Amniotic stem cell (primary cell): Measurements from ENCODE around the gene TPK1.
"Not testable (repeated sequence)": the region's sequence is repeated elsewhere in the genome, so short reads cannot be mapped to it uniquely, and the experiment has no call there.

Source experiments
- DNase-seq: peaks from one replicate; lab custom pipeline; 2025; lab: John Stamatoyannopoulos, UW

The TPK1 gene

DNA sequence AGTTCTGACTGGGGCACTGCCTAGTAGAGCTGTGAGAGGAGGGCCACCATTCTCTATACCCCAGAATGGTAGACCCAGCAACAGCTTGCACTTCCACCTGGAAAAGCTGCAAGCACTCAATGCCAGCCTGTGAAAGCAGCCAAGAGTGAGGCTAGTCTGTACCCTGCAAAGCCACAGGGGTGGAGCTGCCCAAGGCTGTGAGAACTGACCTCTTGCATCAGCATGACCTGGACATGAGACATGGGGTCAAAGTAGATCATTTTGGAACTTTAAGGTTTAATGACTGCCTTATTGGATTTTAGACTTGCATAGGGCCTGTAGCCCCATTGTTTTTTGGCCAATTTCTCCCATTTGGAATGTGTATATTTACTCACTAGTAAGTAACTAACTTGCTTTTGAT is 206.3 kb downstream of the TPK1 start:
- DNase-seq = no peak

DNA sequence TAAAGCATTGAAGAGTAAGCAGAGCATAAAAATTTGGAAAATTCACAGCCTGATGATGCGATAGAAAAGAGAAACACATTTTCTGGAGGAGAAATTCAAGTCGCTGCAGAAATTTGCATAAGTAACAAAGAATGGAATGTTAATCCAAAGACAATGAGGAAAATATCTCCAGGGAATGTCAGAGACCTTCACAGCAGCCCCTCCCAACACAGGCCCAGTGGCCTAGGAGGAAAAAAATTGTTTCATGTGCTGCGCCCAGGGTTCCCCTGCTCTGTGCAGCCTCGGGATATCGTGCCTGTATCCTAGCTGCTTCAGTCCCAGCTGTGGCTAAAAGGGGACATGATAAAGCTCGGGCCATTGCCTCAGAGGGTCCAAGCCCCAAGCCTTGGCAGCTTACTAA is 206.8 kb downstream of the TPK1 start:
- DNase-seq = no peak

- DNase-seq = no peak
Measured at GRCh38 chr7:144628176-144628575, 207.7 kb downstream of the TPK1 start.

GRCh38 chr7:144622745-144623144 is 213.1 kb downstream of the TPK1 start:
- no peak for DNase-seq

DNA sequence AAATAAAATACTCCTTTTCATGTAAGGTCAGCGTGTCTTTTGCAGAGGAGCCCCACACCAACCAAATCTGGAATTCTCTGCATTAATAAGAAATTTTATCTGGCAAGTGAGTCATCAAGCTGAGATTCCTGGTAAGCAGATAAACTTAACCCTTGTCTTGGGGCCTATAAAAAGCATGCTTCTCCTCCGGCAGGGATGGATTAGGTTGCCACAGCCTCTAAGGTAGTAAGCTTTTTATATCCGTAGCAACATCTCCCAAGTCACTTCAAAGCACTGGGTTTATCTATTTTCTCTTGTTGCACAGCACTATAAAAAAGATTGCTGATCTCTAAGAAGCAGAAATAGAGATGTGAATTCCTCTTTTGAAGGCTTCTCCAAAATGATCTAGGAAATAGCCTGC is 229.6 kb downstream of the TPK1 start:
- DNase-seq = no peak

- no peak for DNase-seq
Measured at GRCh38 chr7:144596953-144597352, 238.9 kb downstream of the TPK1 start.

DNA sequence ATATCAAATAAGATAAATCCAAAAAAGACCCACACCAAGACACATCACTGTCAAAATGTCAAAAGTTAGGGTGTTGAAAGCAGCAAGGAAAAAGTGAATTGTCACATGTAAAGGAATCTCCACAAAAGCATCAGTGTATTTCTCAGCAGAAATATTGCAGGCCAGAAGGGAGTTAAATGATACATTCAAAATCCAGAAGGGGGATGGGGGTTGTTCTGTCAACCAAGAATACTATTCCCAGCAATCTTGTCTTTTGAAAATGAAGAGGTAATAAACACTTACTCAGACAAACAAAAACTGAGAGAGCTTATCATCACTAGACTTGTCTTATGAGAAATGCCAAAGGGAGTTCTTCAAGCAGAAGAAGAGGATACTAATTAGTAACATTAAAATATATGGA is 241.3 kb downstream of the TPK1 start:
- DNase-seq = no peak

DNA sequence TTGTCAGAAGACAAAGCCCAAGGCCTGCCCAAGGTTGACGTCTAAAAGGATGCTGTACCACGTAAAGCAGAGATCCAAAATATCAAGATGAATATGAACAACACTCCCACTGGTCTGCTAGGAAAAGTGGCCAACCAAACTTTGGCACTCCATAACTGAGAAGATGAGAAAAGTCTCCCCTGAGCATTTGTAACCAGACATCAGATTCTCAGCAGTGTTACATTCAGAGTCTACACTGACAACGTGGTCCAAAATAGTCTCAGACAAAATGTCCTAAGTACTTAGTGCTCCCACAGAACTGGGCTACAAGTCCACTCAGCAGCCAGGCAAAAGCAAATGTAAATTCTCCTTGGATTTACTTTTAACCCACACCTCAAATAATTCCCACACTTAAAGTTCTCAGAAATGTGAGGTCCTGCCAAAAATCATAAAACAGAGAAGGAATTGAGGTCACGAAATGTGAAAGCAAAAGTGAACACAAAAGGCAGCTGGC is 247.2 kb downstream of the TPK1 start:
- DNase-seq = no peak

DNA sequence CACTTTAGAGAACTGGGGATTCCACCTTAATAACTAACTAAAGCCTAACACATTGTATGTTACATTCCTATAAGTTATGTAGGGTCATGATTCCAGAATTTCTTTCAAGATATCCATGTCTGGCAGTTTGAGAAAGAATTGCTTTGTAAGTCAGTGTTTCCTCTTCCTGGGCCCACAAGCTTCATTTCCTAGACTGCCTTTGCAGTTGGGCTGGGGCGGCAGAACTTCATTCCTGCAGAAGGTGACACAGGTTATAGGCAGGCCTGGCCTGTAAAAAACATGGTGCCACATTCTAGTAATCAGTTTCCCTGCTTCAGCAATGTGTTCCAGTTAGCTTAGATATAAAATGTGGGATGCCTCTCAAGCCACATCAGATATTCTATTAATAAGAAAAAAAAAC is 248.2 kb downstream of the TPK1 start:
- no peak for DNase-seq

- no peak for DNase-seq
Measured at GRCh38 chr7:144584726-144585125, 251.1 kb downstream of the TPK1 start.

DNA sequence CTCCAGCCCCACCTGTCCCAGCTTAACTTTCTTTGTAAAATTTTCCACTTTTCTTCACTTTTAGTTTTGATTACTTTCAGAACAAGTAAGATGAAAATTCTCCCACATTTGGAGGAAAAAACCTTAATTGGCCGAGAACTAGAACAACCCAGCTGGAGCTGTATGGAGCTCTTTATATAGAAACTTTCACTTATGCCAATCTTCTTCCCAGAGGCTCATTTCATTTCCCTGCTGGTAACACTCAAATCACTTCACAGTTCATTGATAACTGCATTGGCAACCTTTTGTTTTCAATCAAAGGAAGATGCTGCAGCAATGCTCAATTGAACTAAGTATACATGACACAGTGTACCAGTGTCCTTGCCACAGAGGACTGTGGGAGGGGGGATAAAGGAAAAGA is 256.2 kb downstream of the TPK1 start:
- DNase-seq = no peak

GRCh38 chr7:144575456-144575855 is 260.4 kb downstream of the TPK1 start:
- no peak for DNase-seq

GRCh38 chr7:144574753-144575152 is 261.1 kb downstream of the TPK1 start:
- not testable (repeated sequence) for DNase-seq

GRCh38 chr7:144568233-144568632 is 267.6 kb downstream of the TPK1 start:
- no peak for DNase-seq

DNA sequence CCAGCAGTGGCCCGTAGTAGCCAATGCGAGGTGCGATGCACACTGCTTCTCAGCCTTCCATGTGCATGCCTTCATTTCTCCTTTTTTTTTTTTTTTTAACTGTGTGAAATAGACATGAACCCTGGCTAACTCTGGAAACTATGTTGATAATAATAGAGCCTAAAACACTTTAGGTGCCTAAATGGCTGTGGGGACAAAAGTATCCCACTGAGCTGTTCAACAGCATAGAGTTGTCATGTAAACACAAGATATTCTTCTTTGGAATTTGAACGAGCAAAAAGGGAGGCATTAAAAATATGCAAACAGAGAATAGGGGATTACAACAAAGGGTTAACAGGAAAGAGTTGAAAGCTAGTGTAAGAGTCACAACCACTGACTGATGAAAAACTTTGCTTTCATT is 270.3 kb downstream of the TPK1 start:
- no peak for DNase-seq

DNA sequence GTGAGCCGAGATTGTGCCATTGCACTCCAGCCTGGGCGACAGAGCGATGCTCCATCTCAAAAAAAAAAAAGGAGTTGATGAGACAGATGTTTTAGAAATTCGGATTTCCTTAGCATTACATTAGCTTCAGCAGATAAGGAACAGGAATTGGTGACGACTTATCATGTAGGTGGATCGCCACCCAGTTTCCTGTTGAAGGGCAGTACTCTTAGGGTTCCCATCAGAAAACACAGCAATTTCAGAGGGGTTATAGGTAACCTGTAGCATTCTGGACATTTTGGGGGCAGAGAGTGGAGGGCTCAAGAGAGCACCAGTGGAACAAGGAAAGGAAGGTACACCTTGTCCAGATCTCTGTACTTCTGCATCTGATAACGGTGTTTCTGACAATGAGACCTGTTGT is 286.0 kb downstream of the TPK1 start:
- DNase-seq = no peak

GRCh38 chr7:144548556-144548955 is 287.3 kb downstream of the TPK1 start:
- DNase-seq = no peak

DNA sequence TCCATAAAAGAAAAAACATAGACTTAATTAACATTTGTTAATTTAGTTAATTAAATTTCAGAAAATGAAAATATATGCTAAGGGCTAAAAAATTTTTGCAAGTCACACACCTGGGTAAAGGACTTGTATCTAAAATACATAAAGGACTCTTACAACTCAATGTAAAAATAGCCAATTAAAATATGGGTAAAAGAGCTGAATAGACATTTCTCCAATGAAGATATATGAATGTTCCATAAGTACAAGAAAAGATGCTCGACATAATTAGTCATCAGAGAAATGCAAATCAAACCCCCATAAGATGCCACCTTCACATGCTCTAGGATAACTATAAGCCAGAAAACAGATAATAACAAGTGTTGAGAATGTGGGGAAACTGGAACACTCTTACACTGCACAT is 288.0 kb downstream of the TPK1 start:
- no peak for DNase-seq

- DNase-seq = no peak
Measured at GRCh38 chr7:144546782-144547181, 289.1 kb downstream of the TPK1 start.

GRCh38 chr7:144545330-144545729 is 290.5 kb downstream of the TPK1 start:
- DNase-seq = no peak

DNA sequence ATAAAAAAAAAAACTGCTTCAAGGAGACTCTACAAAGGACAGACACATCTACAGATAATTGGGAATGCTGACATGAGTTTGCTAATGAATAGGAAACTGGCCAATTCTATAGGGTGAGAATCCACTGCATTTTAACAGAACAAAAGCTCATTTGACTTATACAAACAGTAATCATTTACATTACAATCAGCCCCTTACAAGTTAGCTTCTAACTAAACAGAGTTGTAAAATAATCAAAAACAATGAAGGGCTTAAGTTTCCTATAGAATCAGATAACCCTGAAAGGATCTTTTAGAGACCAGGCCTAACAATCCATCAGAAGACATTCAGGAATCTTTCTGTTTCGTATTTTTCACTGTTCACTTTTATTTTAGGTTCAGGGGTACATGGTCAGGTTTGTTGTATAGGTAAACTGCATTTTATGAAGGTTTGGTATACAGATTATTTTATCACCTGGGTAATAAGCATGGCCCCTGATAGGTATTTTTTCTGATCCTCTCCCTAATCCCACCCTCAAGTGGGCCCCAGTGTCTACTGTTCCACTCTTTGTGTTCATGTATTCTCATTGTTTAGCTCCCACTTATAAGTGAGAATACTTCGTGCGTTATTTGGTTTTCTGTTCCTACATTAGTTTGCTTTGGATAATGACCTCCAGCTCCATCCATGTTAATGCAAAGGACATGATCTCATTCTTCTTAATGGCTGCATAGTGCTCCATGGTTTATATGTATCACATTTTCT is 301.0 kb downstream of the TPK1 start:
- no peak for DNase-seq

DNA sequence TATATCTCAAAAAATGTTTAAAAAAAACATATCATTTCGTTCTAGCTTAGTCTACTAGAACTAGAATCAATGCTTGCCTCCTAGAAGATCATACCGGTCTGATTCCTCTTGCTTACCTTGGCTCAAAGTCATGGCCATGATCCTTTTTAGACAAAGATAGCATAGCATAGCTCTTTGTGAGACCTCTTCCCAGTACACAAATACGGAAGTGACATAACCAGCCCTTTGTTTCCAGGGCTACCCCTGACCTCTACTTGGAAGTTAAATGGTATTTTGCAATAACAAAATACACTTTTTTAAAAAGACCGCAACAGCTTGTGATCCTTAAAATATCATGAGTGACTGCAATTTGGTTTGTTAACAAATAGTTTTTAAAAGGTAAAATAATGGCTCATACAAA is 301.7 kb downstream of the TPK1 start:
- DNase-seq = no peak

GRCh38 chr7:144531181-144531580 is 304.7 kb downstream of the TPK1 start:
- no peak for DNase-seq

GRCh38 chr7:144529269-144529926 is 306.5 kb downstream of the TPK1 start:
- no peak for DNase-seq
